HG02885 (cell line): ENCODE data around the gene REC8.
A peak's percentile ranks its signal among the peaks of the same experiment; 100 is the strongest.

Source experiments
- ATAC-seq: cut with Tn5 transposase; IDR thresholded peaks from one replicate; pipeline ENCODE4 v1.9.1; 2021; ENCODE audit warnings: mild to moderate bottlenecking; ENCODE audit not compliant: unreplicated experiment, poor library complexity

The REC8 gene

GRCh38 chr14:24182110-24182882, 10.4 kb downstream of the REC8 start:
- ATAC-seq: no peak

DNA sequence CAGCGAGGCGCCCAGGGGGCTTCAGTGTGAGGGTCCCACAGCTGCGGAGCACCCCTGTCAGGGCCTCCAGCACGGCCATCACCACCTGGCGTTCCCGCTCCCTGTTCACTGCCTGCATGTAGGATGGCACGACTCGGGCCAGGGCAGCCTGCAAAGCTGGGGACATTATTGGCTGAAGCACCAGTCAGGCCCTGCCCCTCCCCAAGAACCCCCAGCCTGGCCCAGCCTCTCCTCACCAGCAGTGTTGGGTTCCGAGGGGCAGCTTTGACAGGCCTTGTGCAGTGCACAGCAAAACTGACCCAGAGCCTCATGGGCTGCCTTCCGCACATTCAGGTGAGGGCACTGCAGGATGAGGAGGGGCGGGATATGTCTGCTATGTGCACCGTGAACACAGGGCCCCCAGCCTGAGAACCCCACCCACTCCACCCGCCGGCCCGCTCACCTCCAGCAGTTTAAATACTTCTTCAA, 11.2 kb downstream of the REC8 start:
- no peak for ATAC-seq

- ATAC-seq: no peak
Measured at GRCh38 chr14:24184104-24184970, 12.5 kb downstream of the REC8 start.

DNA sequence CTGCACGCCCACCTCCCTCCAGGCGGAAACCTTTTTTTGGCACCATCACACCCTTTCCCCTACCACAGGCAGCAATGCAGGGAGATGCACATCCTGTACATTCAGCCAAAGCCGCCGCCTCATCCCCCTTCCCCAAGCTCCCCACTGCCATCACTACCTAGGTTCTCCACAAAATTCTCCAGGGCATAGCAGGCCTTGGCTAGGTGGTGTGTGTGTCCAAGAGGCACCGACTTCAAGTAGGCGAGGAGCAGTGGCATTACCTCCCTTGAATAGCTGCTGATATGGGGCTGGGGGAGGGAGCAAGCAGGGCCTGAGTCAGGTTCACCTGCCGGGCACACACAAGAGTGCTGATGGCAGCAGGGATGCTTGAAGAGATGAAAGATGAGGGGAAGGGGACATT, 13.1 kb downstream of the REC8 start:
- no peak for ATAC-seq

DNA sequence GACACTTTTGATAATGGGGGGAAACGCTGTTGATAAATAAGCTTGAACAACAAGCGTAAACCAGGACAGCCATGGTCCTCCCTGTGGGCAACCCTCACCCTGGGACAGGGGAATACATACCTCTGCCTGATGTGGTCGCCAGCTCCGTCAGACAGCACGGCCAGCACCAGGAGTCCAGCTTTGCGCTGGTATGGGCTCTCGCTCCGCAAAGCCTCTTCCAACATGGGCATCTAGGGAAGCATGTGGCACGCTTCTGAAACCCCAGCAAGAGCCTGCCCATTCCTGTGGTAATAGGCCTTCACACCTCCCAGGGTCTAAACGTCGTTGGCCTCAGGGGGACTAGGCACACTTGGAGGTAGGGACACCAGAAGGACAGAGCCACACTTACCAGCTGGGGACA, 13.9 kb downstream of the REC8 start:
- no peak for ATAC-seq

DNA sequence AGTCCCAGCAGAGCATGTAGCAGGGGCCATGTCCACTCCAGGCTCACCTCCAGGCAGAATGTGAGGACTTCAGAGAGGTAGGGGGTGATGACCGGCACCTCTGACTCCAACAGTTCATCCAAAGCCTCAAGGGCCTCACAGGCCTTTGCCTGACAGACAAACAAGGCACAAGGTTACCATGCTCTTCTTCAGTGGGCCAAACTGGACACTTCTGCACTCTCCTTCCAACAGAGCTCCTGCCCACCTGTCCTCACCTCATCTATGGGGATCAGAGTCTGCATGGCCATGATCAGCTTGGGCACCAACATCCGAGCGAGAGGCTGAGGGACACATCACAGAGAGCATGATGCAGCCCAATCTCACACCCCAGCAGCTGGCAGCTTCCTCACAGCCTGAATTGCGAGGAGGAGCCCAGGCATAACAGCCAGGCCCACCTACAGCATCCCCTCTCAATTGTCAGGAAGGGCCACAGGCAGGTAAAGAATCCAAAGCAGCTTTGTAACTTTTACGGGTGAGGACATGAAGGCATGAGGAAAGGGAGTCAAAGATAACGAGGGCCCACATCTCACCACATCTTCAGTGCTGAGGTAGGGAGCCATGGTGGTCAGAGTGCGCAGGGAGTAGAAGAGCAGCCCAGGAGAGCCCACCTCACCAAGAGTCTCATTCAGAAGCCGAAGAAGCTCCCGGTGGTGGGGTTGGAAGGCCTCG, 15.1 kb downstream of the REC8 start:
- no peak for ATAC-seq

DNA sequence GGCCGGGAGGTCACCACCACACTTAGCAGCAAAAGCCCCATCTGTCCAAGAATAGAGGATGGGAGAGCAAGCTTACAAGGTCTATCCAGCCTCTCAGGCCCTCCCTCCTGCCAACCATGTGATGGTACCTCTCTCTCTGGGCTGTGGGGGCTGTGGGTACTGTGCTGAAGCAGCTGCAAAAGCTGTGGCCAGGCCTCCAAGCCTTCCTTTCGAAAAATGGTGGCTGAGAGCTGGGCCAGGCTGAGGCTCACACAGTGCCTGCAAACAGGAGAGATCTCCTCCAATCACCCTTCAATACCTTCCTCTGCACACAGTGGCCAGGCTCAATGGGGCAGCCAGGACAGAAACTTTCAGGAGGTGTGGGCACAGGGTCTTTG, 15.6 kb downstream of the REC8 start:
- no peak for ATAC-seq

DNA sequence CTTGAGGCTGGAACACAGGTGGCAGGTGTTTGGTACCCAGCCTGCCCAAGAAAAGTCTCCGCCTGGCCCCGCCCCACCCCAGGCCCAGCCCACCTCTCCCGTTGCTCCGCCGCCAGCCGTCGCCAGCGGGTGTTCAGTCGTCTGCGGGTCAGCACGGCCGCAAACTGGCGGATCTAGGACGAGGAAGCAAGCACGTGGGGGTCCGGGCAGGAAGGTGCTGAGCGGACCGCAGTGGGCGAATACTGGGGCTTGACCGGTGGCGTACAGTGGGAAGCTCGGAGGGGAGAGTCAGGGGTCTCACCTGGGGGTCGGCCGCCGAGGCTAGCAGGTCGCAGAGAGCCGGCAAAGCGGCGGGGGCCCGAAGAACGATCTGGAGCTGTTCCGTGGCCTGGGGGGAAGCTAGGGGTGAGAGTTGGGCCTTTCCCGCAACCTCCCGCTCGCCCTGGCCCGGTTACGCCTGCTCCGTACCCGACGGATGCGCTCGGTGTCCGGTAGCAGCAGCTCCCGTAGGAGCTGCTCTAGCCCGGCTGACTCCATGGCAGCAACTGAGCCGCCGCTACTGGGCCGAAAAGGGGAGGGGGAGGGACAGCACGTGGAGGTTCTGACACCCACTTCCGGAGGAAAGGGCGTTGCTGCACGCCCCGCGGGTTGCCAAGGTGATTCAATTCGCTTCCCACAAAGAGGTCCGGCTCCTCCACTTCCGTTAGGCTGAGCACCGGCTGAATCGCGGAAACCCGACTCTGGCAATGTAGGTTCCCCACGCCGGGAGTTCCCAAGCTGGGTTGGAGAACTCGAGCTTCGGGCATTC, 16.6 kb downstream of the REC8 start, which contains the start of gene IPO4:
TSS of gene IPO4 (minus strand) at position 566 of the 808 bp plus-strand sequence. CDS start at position 537, 29 bp downstream.
- peak; percentile 93 for ATAC-seq

DNA sequence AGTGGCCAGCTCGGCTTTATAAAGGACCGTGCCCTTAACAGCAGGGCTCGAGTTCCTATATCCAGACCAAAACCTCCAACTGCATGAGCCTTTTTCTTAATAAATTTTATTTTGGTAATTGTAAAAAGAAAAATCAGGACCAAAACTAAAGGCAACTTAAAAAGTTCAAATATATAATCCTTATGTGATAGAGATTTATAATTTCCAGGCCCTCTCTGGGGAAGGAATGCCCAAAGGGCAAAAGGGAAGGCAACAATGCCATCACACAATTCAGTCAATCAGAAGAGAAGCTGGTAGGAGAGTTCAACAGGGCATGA, 17.1 kb downstream of the REC8 start:
- ATAC-seq: no peak

DNA sequence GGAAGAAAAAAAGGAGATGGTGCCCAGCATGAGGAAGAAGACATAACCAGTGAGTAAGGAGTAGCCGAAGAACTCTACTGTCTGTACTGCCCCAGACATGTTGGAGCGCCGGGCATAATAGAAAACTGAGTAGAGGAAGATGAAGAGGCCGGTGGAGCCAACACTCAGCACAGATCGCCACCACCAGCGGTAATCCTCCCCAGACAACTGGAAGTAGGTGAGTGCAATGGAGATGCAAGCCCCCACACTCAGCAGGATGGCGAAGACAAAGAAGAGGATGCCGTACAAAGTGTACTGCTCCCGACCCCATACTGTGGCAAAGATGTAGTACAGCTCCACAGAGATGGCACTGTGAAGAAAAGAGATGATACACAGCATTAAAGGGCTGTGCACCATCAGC, 17.6 kb downstream of the REC8 start:
- no peak for ATAC-seq

DNA sequence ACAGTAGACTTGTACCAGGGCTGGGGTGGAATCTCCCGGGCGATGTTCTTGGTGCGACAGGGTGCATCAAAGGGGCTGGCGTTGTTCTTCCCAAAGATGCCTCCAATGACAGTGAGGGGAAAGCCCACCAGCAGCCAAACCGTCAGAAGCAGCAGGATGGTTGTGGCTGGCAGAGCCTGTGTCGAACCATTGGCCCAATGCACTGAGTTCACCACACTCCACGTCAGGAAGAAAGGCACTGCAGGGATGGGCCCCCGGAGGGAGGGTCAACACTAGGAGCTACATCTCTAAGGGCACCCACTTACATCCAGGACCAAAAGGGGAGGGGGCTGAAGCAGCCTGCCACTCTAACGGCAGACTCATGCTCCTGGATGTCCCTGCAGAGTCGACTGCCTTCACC, 18.5 kb downstream of the REC8 start:
- no peak for ATAC-seq

- no peak for ATAC-seq
Measured at GRCh38 chr14:24192933-24193332, 21.1 kb downstream of the REC8 start.

DNA sequence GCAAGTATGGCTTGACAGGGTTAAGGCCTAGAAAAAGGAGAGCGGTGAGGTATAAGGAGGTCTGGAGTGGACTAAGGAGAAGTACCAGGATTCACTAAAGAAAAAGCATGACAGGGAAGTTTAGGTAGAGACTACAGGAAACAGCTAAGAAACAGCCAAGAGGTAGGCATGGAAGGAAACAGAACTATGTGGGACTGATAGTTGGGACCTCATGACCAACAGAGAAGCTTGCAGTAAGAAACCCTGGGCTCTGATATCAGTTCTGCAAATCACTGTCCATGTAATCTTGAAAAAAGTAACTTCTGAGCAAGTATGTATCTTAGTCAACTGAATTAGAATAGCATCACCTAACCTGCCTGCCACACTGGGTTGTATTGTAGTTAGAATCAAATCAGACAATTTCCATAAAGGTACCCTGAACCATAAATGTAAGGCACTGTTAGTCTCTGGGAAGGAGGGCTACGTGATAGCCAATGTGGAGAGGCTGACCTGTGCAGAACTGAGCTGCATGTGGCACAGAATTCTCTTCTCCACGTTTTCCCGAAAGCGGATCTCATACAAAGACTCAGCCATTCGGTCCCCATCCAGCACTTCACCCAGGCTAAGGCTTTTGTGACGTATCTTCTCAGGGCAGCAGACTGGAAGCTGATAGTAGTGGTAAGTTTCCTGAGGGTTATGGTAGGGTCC, 22.4 kb downstream of the REC8 start:
- ATAC-seq: no peak

DNA sequence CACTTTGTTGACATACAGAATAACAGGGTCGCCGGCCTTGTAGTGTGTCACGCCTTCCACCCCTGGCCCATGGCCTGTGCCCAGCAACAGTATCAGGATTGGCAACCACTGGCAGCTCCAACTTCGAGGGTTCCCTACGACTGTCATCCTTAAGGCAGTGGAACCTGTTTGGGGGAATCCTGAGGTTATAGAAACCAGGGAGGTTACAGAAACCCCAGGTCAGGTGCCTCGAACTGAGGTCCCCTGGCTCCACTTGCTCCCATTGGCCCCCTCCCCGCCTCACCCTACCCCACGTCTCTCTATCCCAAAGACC, 22.9 kb downstream of the REC8 start:
- ATAC-seq: no peak

- peak; percentile 87 for ATAC-seq
Measured at GRCh38 chr14:24195186-24196070, 23.5 kb downstream of the REC8 start, which contains the start of gene TM9SF1. Gene TM9SF1, minus strand, starts transcription at chr14:24195441. Its CDS starts 422 bp downstream, at chr14:24195019.

GRCh38 chr14:24196071-24197055, 24.5 kb downstream of the REC8 start:
- peak; percentile 19 for ATAC-seq

DNA sequence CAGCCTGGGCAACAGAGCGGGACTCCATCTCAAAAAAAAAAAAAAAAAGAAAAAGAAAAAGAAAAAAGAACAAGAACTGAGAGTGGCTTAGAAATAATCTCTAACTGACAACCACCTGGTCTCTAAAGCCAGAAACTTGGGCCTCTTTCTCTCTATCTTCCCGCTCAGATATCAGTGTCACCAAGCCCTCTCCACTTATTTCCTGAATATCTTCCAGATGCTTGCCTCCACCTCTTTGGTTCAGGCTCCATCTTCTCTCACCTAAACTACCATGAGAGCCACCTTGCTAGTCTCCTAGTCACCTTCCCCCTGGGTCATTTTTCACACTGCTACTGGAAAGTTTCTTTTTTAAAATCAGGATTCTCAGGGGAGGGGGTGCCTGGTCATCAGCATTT, 25.2 kb downstream of the REC8 start:
- no peak for ATAC-seq
